GM19025 (cell line): Measurements from ENCODE around the gene RIN3.
A peak's percentile ranks its signal among the peaks of the same experiment; 100 is the strongest.
"Not testable (repeated sequence)": the region's sequence is repeated elsewhere in the genome, so short reads cannot be mapped to it uniquely, and the experiment has no call there.

Experiments
- ATAC-seq: cut with Tn5 transposase; IDR thresholded peaks from one replicate; pipeline ENCODE4 v1.9.1; 2021; ENCODE audit warnings: mild to moderate bottlenecking, low read depth, moderate library complexity; ENCODE audit not compliant: unreplicated experiment

RIN3 gene

GRCh38 chr14:92527721-92528120 lies 14.1 kb downstream of the RIN3 start:
- no peak for ATAC-seq

DNA sequence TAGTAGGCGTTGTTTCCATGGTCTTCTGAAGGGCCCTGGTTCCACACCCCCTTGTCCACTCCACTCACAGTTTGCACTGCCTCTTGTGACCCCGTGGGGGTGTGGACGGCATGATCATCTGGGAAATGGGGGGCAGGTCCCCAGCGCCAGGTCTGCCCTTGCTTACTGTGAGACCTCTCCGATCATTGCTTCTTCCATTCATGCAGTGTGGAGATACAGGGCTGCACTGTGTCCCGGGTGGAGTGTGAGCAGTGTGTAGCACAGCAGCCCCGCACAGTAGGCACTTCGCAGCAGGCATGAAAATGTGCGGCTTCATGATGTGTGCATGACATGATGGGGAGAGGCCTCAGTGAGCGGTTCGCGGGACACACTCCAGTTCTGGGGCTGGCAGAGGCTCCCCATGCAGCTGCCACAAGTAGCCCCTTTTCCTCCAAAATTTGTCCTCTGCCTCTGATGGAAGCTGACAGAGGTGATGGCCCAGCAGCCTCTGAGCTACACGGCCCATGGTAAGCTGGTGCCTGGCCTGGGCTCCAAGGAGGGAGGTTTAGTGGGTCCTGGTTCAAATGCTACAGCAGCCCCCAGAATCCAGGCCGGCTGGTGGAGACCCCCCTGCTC lies 15.0 kb downstream of the RIN3 start:
- no peak for ATAC-seq

GRCh38 chr14:92529903-92530302 lies 16.3 kb downstream of the RIN3 start:
- ATAC-seq = no peak

DNA sequence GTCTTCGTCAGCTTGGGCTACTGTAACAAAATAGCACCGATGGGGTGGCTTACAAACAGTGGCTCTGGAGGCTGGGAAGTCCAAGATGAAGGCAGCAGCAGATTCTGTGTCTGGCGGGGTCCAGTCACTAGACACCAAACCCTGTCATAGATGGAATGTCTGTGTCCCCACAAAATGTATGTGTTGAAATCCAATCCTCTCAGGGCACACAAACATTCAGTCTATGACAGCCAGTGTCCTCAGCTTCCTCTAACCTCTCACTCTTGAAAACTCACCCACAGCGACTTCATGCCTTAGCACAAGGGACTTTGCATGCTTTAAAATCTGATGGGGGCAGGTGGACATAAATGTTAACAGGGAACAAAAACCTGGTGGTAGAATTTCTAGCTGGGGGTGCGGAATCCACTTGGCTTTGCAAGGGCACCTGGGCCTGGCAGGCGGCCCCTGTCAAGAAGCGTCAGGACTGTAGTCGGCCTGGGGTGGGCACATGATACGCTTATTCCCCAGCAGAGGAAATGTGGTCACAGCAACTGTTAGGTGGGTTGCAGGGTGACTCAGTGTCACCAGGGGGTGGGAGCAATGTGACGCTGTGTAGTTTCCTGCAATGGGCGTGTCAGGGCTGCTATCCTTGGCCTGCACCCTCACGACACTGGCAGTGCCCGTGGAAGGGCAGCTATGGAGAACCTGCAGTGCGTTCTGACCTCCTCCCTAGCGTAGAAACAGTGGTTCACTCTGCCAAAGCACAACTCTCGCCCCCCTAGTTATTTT lies 17.7 kb downstream of the RIN3 start:
- ATAC-seq = no peak

DNA sequence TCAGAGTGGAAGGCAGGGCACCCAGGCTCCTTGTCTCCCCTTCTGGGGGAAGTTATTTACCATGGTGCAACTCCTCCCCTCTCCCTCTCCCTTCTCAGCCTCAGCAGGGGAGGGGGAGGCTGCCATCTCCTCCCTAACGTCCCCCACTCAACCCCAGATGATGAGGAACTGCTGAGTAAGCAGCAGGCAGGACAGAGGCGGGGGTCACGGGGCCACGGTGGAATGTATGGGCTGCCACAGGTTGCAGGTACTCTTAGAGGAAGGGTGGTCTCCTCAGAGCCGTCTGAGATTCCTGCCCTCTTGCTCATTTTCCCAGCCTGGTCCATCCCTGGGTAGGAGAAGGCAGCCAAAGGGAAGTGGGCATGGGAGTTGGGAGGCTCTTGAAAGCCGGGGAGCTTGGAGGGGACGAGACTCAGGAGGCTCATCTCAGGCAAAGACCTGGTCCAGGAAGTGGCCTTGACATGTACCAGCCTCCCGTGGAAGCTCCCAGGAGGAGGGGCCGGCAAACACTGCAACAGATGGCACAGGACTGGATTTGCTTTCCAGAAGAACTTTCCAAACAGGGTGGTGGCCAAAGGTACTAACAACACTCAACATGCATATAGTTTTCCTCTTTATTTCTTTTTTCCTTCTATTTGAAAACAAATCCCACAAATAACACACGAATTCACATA lies 19.0 kb downstream of the RIN3 start:
- no peak for ATAC-seq

- no peak for ATAC-seq
These were observed 21.5 kb downstream of the RIN3 start for GRCh38 chr14:92534932-92535643.

- not testable (repeated sequence) for ATAC-seq
These were observed 22.6 kb downstream of the RIN3 start for GRCh38 chr14:92536231-92536630.

DNA sequence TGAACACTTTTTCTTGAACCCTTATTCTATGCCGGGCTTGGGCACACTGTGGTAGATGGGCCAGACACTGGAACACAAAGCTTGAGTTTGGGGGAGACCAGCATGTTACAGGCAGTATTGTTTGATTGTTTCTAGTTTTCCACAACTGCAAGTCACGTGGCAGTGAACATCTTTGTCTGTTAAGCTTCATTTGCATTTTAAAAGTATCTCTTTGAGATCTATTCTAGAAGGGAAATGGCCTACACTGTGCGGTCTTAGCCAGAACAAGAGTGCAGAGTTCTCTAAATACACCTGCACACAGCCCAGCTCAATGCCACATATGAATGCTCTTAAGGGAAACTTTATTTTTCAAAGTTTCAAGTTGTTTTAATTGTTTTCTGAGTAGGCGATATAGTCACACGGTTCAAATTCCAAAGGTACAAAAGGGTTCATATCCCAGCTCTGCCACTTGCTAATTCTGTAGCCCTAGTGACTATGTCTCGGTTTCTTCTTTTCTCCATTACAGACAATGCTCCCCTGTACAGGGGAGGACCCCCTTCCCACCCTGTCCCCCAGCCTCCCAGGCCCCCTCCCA lies 24.9 kb downstream of the RIN3 start:
- ATAC-seq = peak; percentile 79

DNA sequence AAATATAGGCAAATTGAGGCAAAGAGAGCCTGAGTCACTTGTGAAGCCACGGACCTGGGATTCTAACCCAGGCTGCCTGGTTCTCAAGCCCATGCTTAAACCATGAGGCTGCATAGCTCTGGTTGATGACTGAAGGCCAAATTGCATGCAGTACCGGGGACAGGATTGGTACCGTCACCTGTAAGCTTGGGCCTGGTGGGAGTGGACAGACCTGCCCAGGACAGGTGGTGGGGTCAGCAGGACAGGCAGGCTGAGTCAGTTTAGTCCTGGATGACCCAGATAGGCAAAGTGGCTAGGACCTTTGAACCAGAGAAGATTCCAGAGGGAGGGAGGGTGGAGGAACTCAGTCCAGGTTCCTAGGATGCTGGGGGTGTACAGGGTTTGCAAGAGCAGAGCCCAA lies 25.8 kb downstream of the RIN3 start:
- ATAC-seq = no peak

DNA sequence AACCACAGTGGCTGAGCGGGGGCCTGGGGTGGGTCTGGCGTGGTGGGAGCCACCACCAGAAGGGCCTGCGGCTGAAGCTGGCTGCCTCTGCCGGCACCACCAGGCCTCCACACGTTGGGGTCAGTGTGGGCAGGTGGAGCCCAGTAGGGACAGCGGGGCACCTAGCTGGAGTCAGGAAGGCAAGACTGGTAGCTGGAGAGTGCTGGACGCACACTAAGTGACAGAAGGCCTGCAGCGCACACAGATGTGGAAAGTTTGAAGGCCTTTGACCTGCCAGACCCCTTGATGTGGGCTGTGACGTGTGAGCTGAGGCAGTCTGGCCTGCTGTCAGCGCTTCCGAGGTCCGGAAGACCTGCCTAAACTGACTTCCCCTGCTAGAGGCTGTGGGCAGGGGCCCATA lies 26.3 kb downstream of the RIN3 start:
- no peak for ATAC-seq

DNA sequence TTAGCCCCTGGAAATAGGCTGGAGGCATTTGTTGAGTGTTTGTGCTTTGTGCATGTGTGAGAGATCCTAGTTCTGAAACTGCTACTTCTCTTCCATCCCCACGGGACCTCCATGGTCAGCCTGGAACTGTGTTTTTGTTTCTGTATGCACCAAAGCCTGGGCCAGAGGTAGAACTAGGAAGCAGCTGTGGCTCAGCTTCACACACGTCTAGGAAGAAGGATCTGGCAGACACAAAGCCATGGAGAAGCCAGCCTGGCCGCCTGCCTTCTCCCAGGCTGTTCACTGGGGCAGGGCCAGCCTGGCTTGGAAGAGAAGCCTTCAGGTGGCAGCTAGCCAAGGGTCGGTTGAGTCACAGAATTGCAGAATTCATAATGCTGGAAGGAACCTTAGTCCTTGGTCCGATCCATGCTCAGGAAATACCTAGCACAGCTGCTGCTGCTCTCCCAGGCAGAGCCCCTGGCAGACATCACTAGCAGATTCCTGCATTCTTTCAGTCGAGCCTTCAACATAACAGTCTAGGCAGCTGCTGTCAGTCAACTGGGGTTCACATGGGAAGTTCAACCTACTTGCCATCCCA lies 27.0 kb downstream of the RIN3 start:
- no peak for ATAC-seq

GRCh38 chr14:92542766-92543554 lies 29.4 kb downstream of the RIN3 start:
- ATAC-seq = no peak

DNA sequence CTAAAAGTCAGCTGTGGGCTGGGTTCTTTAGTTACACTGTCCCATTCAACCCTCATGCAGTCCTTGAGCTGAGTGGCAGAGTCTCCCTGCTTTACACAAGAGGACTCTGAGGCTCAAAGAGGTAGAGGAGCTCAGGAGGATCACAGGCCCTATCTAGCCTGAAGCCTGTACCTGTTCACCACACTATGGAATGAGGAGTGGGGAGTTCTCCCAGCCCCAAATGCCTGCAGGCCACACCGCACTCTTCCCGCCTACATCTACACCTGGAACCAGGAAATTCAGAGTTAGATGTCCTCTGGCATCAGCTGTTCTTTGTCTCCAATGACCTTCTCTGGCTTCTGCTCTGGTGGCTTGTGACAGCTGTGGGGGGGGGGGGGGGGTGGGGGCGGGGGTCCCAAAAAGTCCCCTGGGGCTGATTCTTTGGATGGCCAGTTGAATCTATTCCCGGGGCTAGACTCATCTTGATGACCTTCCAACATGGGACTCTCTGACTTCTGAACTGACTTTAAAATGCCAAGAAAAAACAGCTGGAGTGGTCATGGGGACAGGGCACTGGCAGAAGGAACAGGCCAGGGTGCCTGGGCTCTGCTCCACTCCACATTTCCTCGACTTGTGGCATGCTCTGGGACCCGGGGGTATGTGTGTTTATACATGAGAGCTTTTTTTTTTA lies 30.6 kb downstream of the RIN3 start:
- no peak for ATAC-seq

GRCh38 chr14:92546347-92547053 lies 32.9 kb downstream of the RIN3 start:
- no peak for ATAC-seq

- ATAC-seq = no peak
These were observed 35.7 kb downstream of the RIN3 start for GRCh38 chr14:92549105-92549858.

- ATAC-seq = no peak
These were observed 36.3 kb downstream of the RIN3 start for GRCh38 chr14:92549859-92550230.

DNA sequence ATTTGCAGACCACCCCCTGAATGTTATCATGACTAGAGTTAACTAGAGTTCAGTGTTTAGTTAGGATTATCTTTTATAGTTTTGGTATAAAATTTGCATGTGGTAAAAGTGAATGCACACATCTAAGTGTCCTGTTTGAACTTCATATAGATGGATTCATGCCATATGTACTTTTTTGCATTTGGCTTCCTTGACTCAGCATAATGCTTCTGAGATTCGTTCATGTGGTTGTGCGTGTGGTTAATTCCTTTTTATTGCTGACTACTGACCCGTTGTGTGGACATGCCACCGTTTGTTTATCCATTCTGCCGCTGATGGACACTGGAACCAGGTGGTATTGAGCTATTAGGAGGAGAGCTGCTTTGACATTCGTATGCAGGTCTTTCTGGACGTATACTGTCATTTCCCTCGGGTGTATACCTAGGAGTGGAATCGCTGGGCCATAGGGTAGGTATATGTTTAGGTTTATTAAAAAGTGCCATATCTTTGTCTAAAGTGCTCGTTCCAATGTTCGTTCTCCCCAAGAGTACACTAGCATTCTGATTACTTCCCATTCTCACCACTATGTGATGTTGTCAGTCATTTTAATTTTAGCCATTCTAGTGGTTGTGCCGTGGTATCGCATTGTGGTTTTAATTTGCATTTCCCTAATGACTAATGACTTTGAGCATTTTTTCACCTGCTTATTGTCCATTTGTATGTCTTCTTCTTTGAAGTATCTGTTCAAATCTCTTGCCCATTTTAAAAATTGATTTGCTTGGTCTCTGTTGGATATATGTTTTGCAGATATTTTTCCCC lies 37.7 kb downstream of the RIN3 start:
- ATAC-seq = peak; percentile 52
